Measurements from ENCODE around the gene FRMD3. TPM values are rescaled to one million over a fixed set of nuclear protein-coding genes. Genes with fewer than 3 reads are reported as not detected.

Gene FRMD3
- total RNA-seq, 1 donor from 2014 or later, result 8.0 TPM

DNA sequence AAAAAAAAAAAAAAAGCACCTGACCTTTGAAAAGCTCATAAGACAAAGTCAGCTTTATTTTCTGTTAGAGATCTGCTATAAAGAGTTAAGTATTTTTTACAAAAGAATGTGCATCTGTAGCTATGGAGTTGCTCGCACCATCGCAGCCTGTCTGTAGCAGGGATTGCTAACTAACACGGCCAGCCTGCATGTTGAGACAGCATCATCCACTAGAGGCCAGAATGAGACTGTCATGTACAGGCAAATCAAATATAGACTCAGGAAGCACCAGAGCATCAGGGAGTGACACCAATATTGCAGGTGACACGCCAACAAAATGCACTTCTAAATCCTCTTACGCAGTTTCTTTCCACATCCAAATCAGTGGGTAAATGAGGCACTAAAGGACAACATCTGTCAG is 339.0 kb downstream of the FRMD3 start:
- peak; percentile 71 for TF ChIP-seq CTCF (conservative IDR thresholded peaks at IDR 0.05)
- no peaks in the 10 kb centered on the region for H3K9me3 Mint-ChIP-seq
- H3K4me1 Mint-ChIP-seq (ENCODE audit: unreplicated experiment), result peaks cover 24% of the 10 kb centered on the region
- H3K36me3 Mint-ChIP-seq, result no peaks in the 10 kb centered on the region
- no peak overlapping the region for H3K27ac Mint-ChIP-seq
- H3K27me3 Mint-ChIP-seq, result peaks cover 16% of the 10 kb centered on the region
- no peak overlapping the region for H3K4me3 Mint-ChIP-seq
- no peak for DNase-seq (ENCODE audit: extremely low spot score, unreplicated experiment)

GRCh38 chr9:83198371-83198770 is 339.8 kb downstream of the FRMD3 start:
- no peak for DNase-seq (ENCODE audit: extremely low spot score, unreplicated experiment)
- Mint-ChIP-seq H3K9me3 (no peaks in the 10 kb centered on the region), H3K4me1 (ENCODE audit: unreplicated experiment) (peaks cover 24% of the 10 kb centered on the region), H3K4me3 (no peak overlapping the region), H3K36me3 (no peaks in the 10 kb centered on the region), H3K27ac (no peak overlapping the region), H3K27me3 (peaks cover 16% of the 10 kb centered on the region)
- no peak for TF ChIP-seq CTCF (conservative IDR thresholded peaks at IDR 0.05)

- no peak overlapping the region for H3K27ac Mint-ChIP-seq
- peaks cover 24% of the 10 kb centered on the region for H3K4me1 Mint-ChIP-seq (ENCODE audit: unreplicated experiment)
- TF ChIP-seq CTCF (conservative IDR thresholded peaks at IDR 0.05), result no peak
- peaks cover 16% of the 10 kb centered on the region for H3K27me3 Mint-ChIP-seq
- H3K4me3 Mint-ChIP-seq, result no peak overlapping the region
- H3K9me3 Mint-ChIP-seq, result no peaks in the 10 kb centered on the region
- DNase-seq (ENCODE audit: extremely low spot score, unreplicated experiment), result no peak
- H3K36me3 Mint-ChIP-seq, result no peaks in the 10 kb centered on the region
Observed at GRCh38 chr9:83197591-83197990, 340.6 kb downstream of the FRMD3 start.

GRCh38 chr9:83196946-83197345 is 341.3 kb downstream of the FRMD3 start:
- H3K4me3 Mint-ChIP-seq, result no peak overlapping the region

More at GRCh38 chr9:83196946-83197345, 341.3 kb downstream of the FRMD3 start:
- Mint-ChIP-seq H3K36me3 (no peaks in the 10 kb centered on the region), H3K27ac (no peak overlapping the region), H3K9me3 (no peaks in the 10 kb centered on the region), H3K4me1 (ENCODE audit: unreplicated experiment) (peaks cover 24% of the 10 kb centered on the region), H3K27me3 (peaks cover 16% of the 10 kb centered on the region)
- no peak for DNase-seq (ENCODE audit: extremely low spot score, unreplicated experiment)
- no peak for TF ChIP-seq CTCF (conservative IDR thresholded peaks at IDR 0.05)

Other genes with a start within 250 kb of the FRMD3 start
- 4.4 TPM in 2 replicates for gene IDNK, start 84.7 kb upstream of the FRMD3 start, total RNA-seq (ENCODE audit: low replicate concordance)
- gene UBQLN1, start 169.6 kb upstream of the FRMD3 start, total RNA-seq (ENCODE audit: low replicate concordance), result 93.0 and 94.5 TPM in 2 replicates